ENCODE data around the gene ATP1A3. TPM values are rescaled to one million over a fixed set of nuclear protein-coding genes. Genes with fewer than 3 reads are reported as not detected.

Gene ATP1A3
- total and polyA plus RNA-seq, 2 of the 13 experiments (the other 11 are each of a cell fraction or from before 2014, with no cell fraction given) = 0.01 to 0.04 TPM

- TF ChIP-seq ZNF75D (CRISPR knock-in tag; IDR thresholded peaks at IDR 0.05; ENCODE audit: borderline replicate concordance) (no peak), ZNF430 (CRISPR knock-in tag; IDR thresholded peaks at IDR 0.05) (no peak), XRCC5 (optimal IDR thresholded peaks at IDR 0.05; ENCODE audit: low read length) (peak; percentile 74), ZNF251 (CRISPR knock-in tag; IDR thresholded peaks at IDR 0.05) (no peak), SALL1 (CRISPR knock-in tag; IDR thresholded peaks at IDR 0.05) (0 out of 2 replicates have a peak, but pooled peaks have one; percentile 15), IRF9 (CRISPR knock-in tag; IDR thresholded peaks at IDR 0.05; ENCODE audit: borderline replicate concordance) (no peak), HDAC2 (CRISPR knock-in tag; IDR thresholded peaks at IDR 0.05) (no peak; the same call in 1 of the 2 replicates), NKX3-1 (CRISPR knock-in tag; IDR thresholded peaks at IDR 0.05) (no peak), CSRNP1 (CRISPR knock-in tag; IDR thresholded peaks at IDR 0.05) (no peak), PHF21A (CRISPR knock-in tag; IDR thresholded peaks at IDR 0.05) (no peak), ZNF496 (CRISPR knock-in tag; IDR thresholded peaks at IDR 0.05; ENCODE audit: insufficient replicate concordance) (no peak), RARG (CRISPR knock-in tag; IDR thresholded peaks at IDR 0.05; ENCODE audit: low read depth) (no peak), ZNF816 (CRISPR knock-in tag; IDR thresholded peaks at IDR 0.05; ENCODE audit: borderline replicate concordance) (no peak), ESRRA (CRISPR knock-in tag; IDR thresholded peaks at IDR 0.05; ENCODE audit: low read depth) (no peak), TFDP1 (CRISPR knock-in tag; IDR thresholded peaks at IDR 0.05; ENCODE audit: borderline replicate concordance) (no peak), GABPB1 (CRISPR knock-in tag; IDR thresholded peaks at IDR 0.05) (peak; percentile 49; the same call in 1 of the 2 replicates)
- TF ChIP-seq, protein P1, sequence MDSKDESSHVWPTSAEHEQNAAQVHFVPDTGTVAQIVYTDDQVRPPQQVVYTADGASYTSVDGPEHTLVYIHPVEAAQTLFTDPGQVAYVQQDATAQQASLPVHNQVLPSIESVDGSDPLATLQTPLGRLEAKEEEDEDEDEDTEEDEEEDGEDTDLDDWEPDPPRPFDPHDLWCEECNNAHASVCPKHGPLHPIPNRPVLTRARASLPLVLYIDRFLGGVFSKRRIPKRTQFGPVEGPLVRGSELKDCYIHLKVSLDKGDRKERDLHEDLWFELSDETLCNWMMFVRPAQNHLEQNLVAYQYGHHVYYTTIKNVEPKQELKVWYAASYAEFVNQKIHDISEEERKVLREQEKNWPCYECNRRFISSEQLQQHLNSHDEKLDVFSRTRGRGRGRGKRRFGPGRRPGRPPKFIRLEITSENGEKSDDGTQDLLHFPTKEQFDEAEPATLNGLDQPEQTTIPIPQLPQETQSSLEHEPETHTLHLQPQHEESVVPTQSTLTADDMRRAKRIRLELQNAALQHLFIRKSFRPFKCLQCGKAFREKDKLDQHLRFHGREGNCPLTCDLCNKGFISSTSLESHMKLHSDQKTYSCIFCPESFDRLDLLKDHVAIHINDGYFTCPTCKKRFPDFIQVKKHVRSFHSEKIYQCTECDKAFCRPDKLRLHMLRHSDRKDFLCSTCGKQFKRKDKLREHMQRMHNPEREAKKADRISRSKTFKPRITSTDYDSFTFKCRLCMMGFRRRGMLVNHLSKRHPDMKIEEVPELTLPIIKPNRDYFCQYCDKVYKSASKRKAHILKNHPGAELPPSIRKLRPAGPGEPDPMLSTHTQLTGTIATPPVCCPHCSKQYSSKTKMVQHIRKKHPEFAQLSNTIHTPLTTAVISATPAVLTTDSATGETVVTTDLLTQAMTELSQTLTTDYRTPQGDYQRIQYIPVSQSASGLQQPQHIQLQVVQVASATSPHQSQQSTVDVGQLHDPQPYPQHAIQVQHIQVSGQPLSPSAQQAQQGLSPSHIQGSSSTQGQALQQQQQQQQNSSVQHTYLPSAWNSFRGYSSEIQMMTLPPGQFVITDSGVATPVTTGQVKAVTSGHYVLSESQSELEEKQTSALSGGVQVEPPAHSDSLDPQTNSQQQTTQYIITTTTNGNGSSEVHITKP (CRISPR knock-in tag; IDR thresholded peaks at IDR 0.05; ENCODE audit: low read depth) = 0 out of 2 replicates have a peak, but pooled peaks have one; percentile 18
- TF ChIP-seq, protein P2, sequence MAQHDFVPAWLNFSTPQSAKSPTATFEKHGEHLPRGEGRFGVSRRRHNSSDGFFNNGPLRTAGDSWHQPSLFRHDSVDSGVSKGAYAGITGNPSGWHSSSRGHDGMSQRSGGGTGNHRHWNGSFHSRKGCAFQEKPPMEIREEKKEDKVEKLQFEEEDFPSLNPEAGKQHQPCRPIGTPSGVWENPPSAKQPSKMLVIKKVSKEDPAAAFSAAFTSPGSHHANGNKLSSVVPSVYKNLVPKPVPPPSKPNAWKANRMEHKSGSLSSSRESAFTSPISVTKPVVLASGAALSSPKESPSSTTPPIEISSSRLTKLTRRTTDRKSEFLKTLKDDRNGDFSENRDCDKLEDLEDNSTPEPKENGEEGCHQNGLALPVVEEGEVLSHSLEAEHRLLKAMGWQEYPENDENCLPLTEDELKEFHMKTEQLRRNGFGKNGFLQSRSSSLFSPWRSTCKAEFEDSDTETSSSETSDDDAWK (CRISPR knock-in tag; IDR thresholded peaks at IDR 0.05) = no peak
- TF ChIP-seq, protein P3, sequence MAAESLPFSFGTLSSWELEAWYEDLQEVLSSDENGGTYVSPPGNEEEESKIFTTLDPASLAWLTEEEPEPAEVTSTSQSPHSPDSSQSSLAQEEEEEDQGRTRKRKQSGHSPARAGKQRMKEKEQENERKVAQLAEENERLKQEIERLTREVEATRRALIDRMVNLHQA (CRISPR knock-in tag; IDR thresholded peaks at IDR 0.05) = no peak
- TF ChIP-seq, protein P4, sequence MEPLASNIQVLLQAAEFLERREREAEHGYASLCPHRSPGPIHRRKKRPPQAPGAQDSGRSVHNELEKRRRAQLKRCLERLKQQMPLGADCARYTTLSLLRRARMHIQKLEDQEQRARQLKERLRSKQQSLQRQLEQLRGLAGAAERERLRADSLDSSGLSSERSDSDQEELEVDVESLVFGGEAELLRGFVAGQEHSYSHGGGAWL (CRISPR knock-in tag; IDR thresholded peaks at IDR 0.05) = 0 out of 2 replicates have a peak, but pooled peaks have one; percentile 41
These were observed 42.3 kb downstream of the ATP1A3 start (continued) for GRCh38 chr19:41951686-41952172.

All from HepG2 (cell line).